HCT116 (cell line): ENCODE data around the gene TP53RK. TPM values are rescaled to one million over a fixed set of nuclear protein-coding genes. Genes with fewer than 3 reads are reported as not detected.

Experiments used
- ATAC-seq: fragments of 200-7000 bp; cut with Tn5 transposase; 2 replicates; pipeline ENCODE4 v1.9.1; 2020; ENCODE audit warnings: mild to moderate bottlenecking, moderate library complexity
- BruUV-seq: library from RNA; stranded (reverse); fragments of 400-500 nt; replicated peaks from 2 replicates; lab custom pipeline; 2021; lab: Mats Ljungman, UMichigan
- CTCF ChIA-PET: fragments of 300-600 bp; sonication (Branson Sonifier 250); formaldehyde crosslinking; loops from one replicate; lab custom pipeline; 2021; ENCODE audit warnings: antibody characterized with exemption; lab: Charles Lee
- POLR2A ChIA-PET: fragments of 300-600, 350-600 bp; sonication (Branson Sonifier 250); formaldehyde crosslinking; loops from one replicate; lab custom pipeline; 2021; ENCODE audit warnings: antibody characterized with exemption; lab: Charles Lee
- RAD21 ChIA-PET, 2 experiments: fragments of 300-600 bp; sonication (Branson Sonifier 250); formaldehyde crosslinking; loops; one replicate each; lab custom pipeline; 2023; ENCODE audit warnings: low total read pairs in 2 of 2; ENCODE audit not compliant: uncharacterized antibody in 2 of 2, unreplicated experiment in 2 of 2, low non-redundant PET in 1 of 2; lab: Charles Lee
- DNase-seq: peaks from one replicate; pipeline ENCODE4 v3.0.0-alpha.2; 2010; ENCODE audit warnings: low read depth, low spot score
- H2AFZ ChIP-seq: fragments of 200-600 bp; shearing (Covaris generic), sonication (generic); 2 replicates; pipeline ENCODE4 v1.6.1; 2017; ENCODE audit warnings: low read depth, mixed run types, mixed read lengths, antibody characterized with exemption, low read length; ENCODE audit not compliant: poor library complexity, severe bottlenecking
- H3K27ac ChIP-seq: 2 replicates; pipeline ENCODE4 v1.5.1; 2012; ENCODE audit warnings: low read depth, low read length
- H3K27me3 ChIP-seq: fragments of 200-600 bp; sonication (generic); 2 replicates; pipeline ENCODE4 v1.6.1; 2016; ENCODE audit warnings: mixed run types, low read length, mixed read lengths; ENCODE audit not compliant: insufficient read depth
- H3K36me3 ChIP-seq, 2 experiments: fragments of 200-500 bp in 1 of 2; fragments of 200-600 bp in 1 of 2; sonication (Bioruptor generic) in 1 of 2; sonication (generic) in 1 of 2; 2 replicates each; pipeline versions ENCODE4 v1.5.1 to v1.6.1; 2014 to 2016; ENCODE audit warnings: low read length in 2 of 2, inconsistent platforms in 1 of 2, mixed read lengths in 1 of 2, mixed run types in 1 of 2; ENCODE audit not compliant: insufficient read depth in 2 of 2, control insufficient read depth in 1 of 2
- H3K4me1 ChIP-seq, 2 experiments: fragments of 200-600 bp in 1 of 2; sonication (generic) in 1 of 2; 2 replicates each; pipeline versions ENCODE4 v1.5.1 to v1.6.1; 2012 to 2017; ENCODE audit warnings: low read length in 2 of 2, inconsistent platforms in 1 of 2, mild to moderate bottlenecking in 1 of 2, mixed read lengths in 1 of 2, mixed run types in 1 of 2, moderate library complexity in 1 of 2; ENCODE audit not compliant: insufficient read depth in 2 of 2, control insufficient read depth in 1 of 2
- H3K4me2 ChIP-seq: fragments of 200-600 bp; sonication (generic); 2 replicates; pipeline ENCODE4 v1.6.1; 2017; ENCODE audit warnings: mixed run types, low read length, mixed read lengths
- H3K4me3 ChIP-seq, 2 experiments: fragments of 200-600 bp in 1 of 2; sonication (generic) in 1 of 2; replicated peaks in 1 of 2; 2 replicates each; pipeline ENCODE4 v1.5.1; 2011 to 2016; ENCODE audit warnings: low read length in 2 of 2, control low read depth in 1 of 2, low read depth in 1 of 2, mild to moderate bottlenecking in 1 of 2, mixed read lengths in 1 of 2, mixed run types in 1 of 2
- H3K79me2 ChIP-seq: fragments of 200-600 bp; sonication (generic); 2 replicates; pipeline ENCODE4 v1.6.1; 2017; ENCODE audit warnings: mild to moderate bottlenecking, mixed run types, low read length, moderate library complexity, mixed read lengths; ENCODE audit not compliant: insufficient read depth
- H3K9ac ChIP-seq: fragments of 200-600 bp; sonication (generic); 2 replicates; pipeline ENCODE4 v1.6.1; 2016; ENCODE audit warnings: low read length, mixed read lengths
- H3K9me2 ChIP-seq: fragments of 200-600 bp; sonication (generic), shearing (Covaris generic); 2 replicates; pipeline ENCODE4 v1.6.1; 2017; ENCODE audit warnings: mixed run types, mild to moderate bottlenecking, moderate library complexity; ENCODE audit not compliant: insufficient read depth
- H3K9me3 ChIP-seq, 2 experiments: fragments of 200-500 bp in 1 of 2; fragments of 200-600 bp in 1 of 2; sonication (Bioruptor generic) in 1 of 2; sonication (generic) in 1 of 2; 2 replicates each; pipeline ENCODE4 v1.6.1; 2014 to 2017; ENCODE audit warnings: low read length in 2 of 2, mixed read lengths in 2 of 2, inconsistent platforms in 1 of 2, low read depth in 1 of 2, mild to moderate bottlenecking in 1 of 2, mixed run types in 1 of 2, moderate library complexity in 1 of 2; ENCODE audit not compliant: control insufficient read depth in 1 of 2, insufficient read depth in 1 of 2
- H4K20me1 ChIP-seq: fragments of 200-600 bp; sonication (generic), shearing (Covaris generic); 2 replicates; pipeline ENCODE4 v1.6.1; 2017; ENCODE audit warnings: mixed run types, mild to moderate bottlenecking, moderate library complexity; ENCODE audit not compliant: insufficient read depth
- ATF3 ChIP-seq: IDR thresholded peaks from 2 replicates; pipeline ENCODE4 v1.6.1; 2012
- CEBPB ChIP-seq: IDR thresholded peaks from 2 replicates; pipeline ENCODE4 v1.6.1; 2012; ENCODE audit warnings: low read depth
- ELF1 ChIP-seq: IDR thresholded peaks from 2 replicates; pipeline ENCODE4 v1.6.1; 2012; ENCODE audit warnings: low read depth, borderline replicate concordance
- EZH2 ChIP-seq: fragments of 200-600 bp; sonication (generic); IDR thresholded peaks from 2 replicates; pipeline ENCODE4 v1.6.1; 2017; ENCODE audit warnings: antibody characterized with exemption, mixed run types
- EZH2phosphoT487 ChIP-seq: fragments of 200-600 bp; IDR thresholded peaks from 2 replicates; pipeline ENCODE4 v1.6.1; 2018; ENCODE audit warnings: antibody characterized with exemption, borderline replicate concordance
- REST ChIP-seq: IDR thresholded peaks from 2 replicates; pipeline ENCODE4 v1.6.1; 2012; ENCODE audit warnings: low read depth
- ZFX ChIP-seq: fragments of 450-650 bp; IDR thresholded peaks from 2 replicates; pipeline ENCODE4 v1.6.1; 2017
- intact Hi-C: fragments of 100-400 bp; cut with micrococcal nuclease; formaldehyde crosslinking; loops from 2 replicates; pipeline ENCODE4 v1.10.0; 2022
- total RNA-seq: library from RNA; stranded (reverse); gene quantifications from one replicate; pipeline ENCODE4 v1.2.1, GENCODE V29; 2021; ENCODE audit not compliant: unreplicated experiment

TP53RK gene
- total RNA-seq, 1 experiment from 2014 or later: 9.2 TPM

DNA sequence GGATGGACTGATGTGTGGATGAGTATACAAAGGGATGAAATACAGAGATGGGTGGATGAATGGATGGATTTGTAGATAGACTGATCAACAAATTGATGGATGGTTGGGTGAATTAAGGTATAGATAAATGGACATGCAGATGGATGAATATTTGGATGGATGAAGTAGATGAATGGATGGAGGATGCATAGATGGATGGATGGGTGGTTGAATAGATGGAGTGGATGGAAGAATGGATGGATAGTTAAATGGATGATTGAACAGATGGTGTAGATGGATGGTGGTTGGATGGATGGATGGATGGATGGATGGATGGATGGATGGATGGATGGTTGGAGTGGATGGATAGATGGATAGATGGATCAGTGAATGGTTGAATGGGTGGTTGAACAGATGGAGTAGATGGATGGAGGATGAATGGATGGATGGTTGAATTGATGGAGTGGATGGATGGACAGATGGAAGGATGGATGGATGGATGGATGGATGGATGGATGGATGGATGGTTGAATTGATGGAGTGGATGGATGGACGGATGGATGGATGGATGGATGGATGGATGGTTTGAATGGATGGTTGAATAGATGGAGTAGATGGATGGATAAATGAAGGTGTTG, 35.2 kb upstream of the TP53RK start:
- intact Hi-C loops: no loop called here
- Histone ChIP-seq H3K27ac (no peak overlapping the region), H3K4me1 (peaks cover 0 to 8% of the 10 kb centered on the region in 2 experiments; a peak in 1 of 4 replicates), H2AFZ (no peak overlapping the region), H3K36me3 (no peaks in the 10 kb centered on the region), H3K9ac (no peak overlapping the region), H3K4me2 (no peak overlapping the region), H3K4me3 (no peak overlapping the region), H4K20me1 (no peaks in the 10 kb centered on the region), H3K79me2 (no peaks in the 10 kb centered on the region), H3K9me3 (no peaks in the 10 kb centered on the region), H3K9me2 (no peaks in the 10 kb centered on the region), H3K27me3 (no peaks in the 10 kb centered on the region)
- CTCF ChIA-PET: no interaction called here
- RAD21 ChIA-PET: no interaction called here
- DNase-seq (no peak), ATAC-seq (no peak)
- BruUV-seq: no TSS peak
- TF ChIP-seq EZH2phosphoT487 (no peak), CEBPB (no peak), EZH2 (no peak), ATF3 (no peak), REST (no peak), ZFX (no peak), ELF1 (no peak)
- POLR2A ChIA-PET: no interaction called here
